ENCODE results near the gene NUP210. TPM values are rescaled to one million over a fixed set of nuclear protein-coding genes. Genes with fewer than 3 reads are reported as not detected.

NUP210 gene
- total RNA-seq, 1 donor from 2014 or later: 3.7 TPM

GRCh38 chr3:13323822-13324221 lies 96.3 kb downstream of the NUP210 start:
- H3K27me3 ChIP-seq (ENCODE audit: control insufficient read depth in 3 of 3, insufficient read depth in 3 of 3, low read length in 3 of 3): no peaks in the 10 kb centered on the region

GRCh38 chr3:13322324-13322723 lies 97.8 kb downstream of the NUP210 start:
- Histone ChIP-seq H3K27ac (ENCODE audit: low read depth, low read length) (no peak overlapping the region), H3K4me1 (ENCODE audit: control insufficient read depth in 3 of 3, insufficient read depth in 3 of 3, low read length in 3 of 3) (peaks cover 0 to 5% (median 0%) of the 10 kb centered on the region in 3 donors), H3K27me3 (ENCODE audit: control insufficient read depth in 3 of 3, insufficient read depth in 3 of 3, low read length in 3 of 3) (no peaks in the 10 kb centered on the region), H3K9ac (ENCODE audit: low read depth in 1 of 3, low read length in 3 of 3) (no peak overlapping the region), H3K36me3 (ENCODE audit: control insufficient read depth in 3 of 3, insufficient read depth in 3 of 3, low read length in 3 of 3) (peaks cover 13 to 41% (median 24%) of the 10 kb centered on the region in 3 donors), H3K9me3 (ENCODE audit: control insufficient read depth in 3 of 3, low read length in 3 of 3) (no peaks in the 10 kb centered on the region), H3K4me3 (ENCODE audit: low read length in 3 of 3) (no peak overlapping the region)

More at GRCh38 chr3:13323822-13324221, 96.3 kb downstream of the NUP210 start:
- Histone ChIP-seq H3K4me1 (ENCODE audit: control insufficient read depth in 3 of 3, insufficient read depth in 3 of 3, low read length in 3 of 3) (peaks cover 0 to 5% (median 0%) of the 10 kb centered on the region in 3 donors), H3K36me3 (ENCODE audit: control insufficient read depth in 3 of 3, insufficient read depth in 3 of 3, low read length in 3 of 3) (peaks cover 23 to 44% (median 33%) of the 10 kb centered on the region in 3 donors), H3K9ac (ENCODE audit: low read depth in 1 of 3, low read length in 3 of 3) (no peak overlapping the region), H3K27ac (ENCODE audit: low read depth, low read length) (no peak overlapping the region), H3K9me3 (ENCODE audit: control insufficient read depth in 3 of 3, low read length in 3 of 3) (no peaks in the 10 kb centered on the region), H3K4me3 (ENCODE audit: low read length in 3 of 3) (no peak overlapping the region)

GRCh38 chr3:13319564-13320220 lies 100.4 kb downstream of the NUP210 start:
- H3K27ac ChIP-seq (ENCODE audit: low read depth, low read length): no peak overlapping the region
- H3K4me1 ChIP-seq (ENCODE audit: control insufficient read depth in 3 of 3, insufficient read depth in 3 of 3, low read length in 3 of 3): peaks cover 0 to 5% (median 0%) of the 10 kb centered on the region in 3 donors
- H3K27me3 ChIP-seq (ENCODE audit: control insufficient read depth in 3 of 3, insufficient read depth in 3 of 3, low read length in 3 of 3): no peaks in the 10 kb centered on the region
- H3K9me3 ChIP-seq (ENCODE audit: control insufficient read depth in 3 of 3, low read length in 3 of 3): no peaks in the 10 kb centered on the region
- H3K9ac ChIP-seq (ENCODE audit: low read depth in 1 of 3, low read length in 3 of 3): no peak overlapping the region
- H3K36me3 ChIP-seq (ENCODE audit: control insufficient read depth in 3 of 3, insufficient read depth in 3 of 3, low read length in 3 of 3): peaks cover 15 to 39% (median 26%) of the 10 kb centered on the region in 3 donors
- H3K4me3 ChIP-seq (ENCODE audit: low read length in 3 of 3): no peak overlapping the region

- Histone ChIP-seq H3K4me3 (ENCODE audit: low read length in 3 of 3) (no peak overlapping the region), H3K9me3 (ENCODE audit: control insufficient read depth in 3 of 3, low read length in 3 of 3) (no peaks in the 10 kb centered on the region), H3K27me3 (ENCODE audit: control insufficient read depth in 3 of 3, insufficient read depth in 3 of 3, low read length in 3 of 3) (no peaks in the 10 kb centered on the region), H3K36me3 (ENCODE audit: control insufficient read depth in 3 of 3, insufficient read depth in 3 of 3, low read length in 3 of 3) (peaks cover 15 to 39% (median 26%) of the 10 kb centered on the region in 3 donors), H3K9ac (ENCODE audit: low read depth in 1 of 3, low read length in 3 of 3) (no peak overlapping the region), H3K4me1 (ENCODE audit: control insufficient read depth in 3 of 3, insufficient read depth in 3 of 3, low read length in 3 of 3) (peaks cover 0 to 5% (median 0%) of the 10 kb centered on the region in 3 donors), H3K27ac (ENCODE audit: low read depth, low read length) (no peak overlapping the region)
These were observed 101.3 kb downstream of the NUP210 start for GRCh38 chr3:13318626-13319470.

GRCh38 chr3:13317596-13318320 lies 102.4 kb downstream of the NUP210 start:
- no peak overlapping the region for H3K9ac ChIP-seq (ENCODE audit: low read depth in 1 of 3, low read length in 3 of 3)
- no peak overlapping the region for H3K4me3 ChIP-seq (ENCODE audit: low read length in 3 of 3)
- peaks cover 15 to 39% (median 26%) of the 10 kb centered on the region in 3 donors for H3K36me3 ChIP-seq (ENCODE audit: control insufficient read depth in 3 of 3, insufficient read depth in 3 of 3, low read length in 3 of 3)
- H3K4me1 ChIP-seq (ENCODE audit: control insufficient read depth in 3 of 3, insufficient read depth in 3 of 3, low read length in 3 of 3): peaks cover 0 to 5% (median 0%) of the 10 kb centered on the region in 3 donors
- H3K9me3 ChIP-seq (ENCODE audit: control insufficient read depth in 3 of 3, low read length in 3 of 3): no peaks in the 10 kb centered on the region
- no peak overlapping the region for H3K27ac ChIP-seq (ENCODE audit: low read depth, low read length)
- H3K27me3 ChIP-seq (ENCODE audit: control insufficient read depth in 3 of 3, insufficient read depth in 3 of 3, low read length in 3 of 3): no peaks in the 10 kb centered on the region

GRCh38 chr3:13316603-13317002 lies 103.5 kb downstream of the NUP210 start:
- H3K27me3 ChIP-seq (ENCODE audit: control insufficient read depth in 3 of 3, insufficient read depth in 3 of 3, low read length in 3 of 3): no peaks in the 10 kb centered on the region
- H3K9ac ChIP-seq (ENCODE audit: low read depth in 1 of 3, low read length in 3 of 3): no peak overlapping the region
- H3K9me3 ChIP-seq (ENCODE audit: control insufficient read depth in 3 of 3, low read length in 3 of 3): no peaks in the 10 kb centered on the region
- no peaks in the 10 kb centered on the region for H3K4me1 ChIP-seq (ENCODE audit: control insufficient read depth in 3 of 3, insufficient read depth in 3 of 3, low read length in 3 of 3)
- peaks cover 14 to 31% (median 17%) of the 10 kb centered on the region in 3 donors for H3K36me3 ChIP-seq (ENCODE audit: control insufficient read depth in 3 of 3, insufficient read depth in 3 of 3, low read length in 3 of 3)
- no peak overlapping the region for H3K4me3 ChIP-seq (ENCODE audit: low read length in 3 of 3)
- H3K27ac ChIP-seq (ENCODE audit: low read depth, low read length): no peak overlapping the region

GRCh38 chr3:13314877-13315276 lies 105.2 kb downstream of the NUP210 start:
- Histone ChIP-seq H3K27me3 (ENCODE audit: control insufficient read depth in 3 of 3, insufficient read depth in 3 of 3, low read length in 3 of 3) (no peaks in the 10 kb centered on the region), H3K9ac (ENCODE audit: low read depth in 1 of 3, low read length in 3 of 3) (no peak overlapping the region), H3K27ac (ENCODE audit: low read depth, low read length) (no peak overlapping the region), H3K4me1 (ENCODE audit: control insufficient read depth in 3 of 3, insufficient read depth in 3 of 3, low read length in 3 of 3) (no peaks in the 10 kb centered on the region), H3K36me3 (ENCODE audit: control insufficient read depth in 3 of 3, insufficient read depth in 3 of 3, low read length in 3 of 3) (peaks cover 11 to 28% (median 15%) of the 10 kb centered on the region in 3 donors), H3K4me3 (ENCODE audit: low read length in 3 of 3) (no peak overlapping the region), H3K9me3 (ENCODE audit: control insufficient read depth in 3 of 3, low read length in 3 of 3) (no peaks in the 10 kb centered on the region)

GRCh38 chr3:13313813-13314212 lies 106.3 kb downstream of the NUP210 start:
- H3K36me3 ChIP-seq (ENCODE audit: control insufficient read depth in 3 of 3, insufficient read depth in 3 of 3, low read length in 3 of 3): peaks cover 3 to 18% (median 15%) of the 10 kb centered on the region in 3 donors
- H3K27me3 ChIP-seq (ENCODE audit: control insufficient read depth in 3 of 3, insufficient read depth in 3 of 3, low read length in 3 of 3): no peaks in the 10 kb centered on the region
- H3K27ac ChIP-seq (ENCODE audit: low read depth, low read length): no peak overlapping the region
- H3K9ac ChIP-seq (ENCODE audit: low read depth in 1 of 3, low read length in 3 of 3): no peak overlapping the region
- no peaks in the 10 kb centered on the region for H3K4me1 ChIP-seq (ENCODE audit: control insufficient read depth in 3 of 3, insufficient read depth in 3 of 3, low read length in 3 of 3)
- no peak overlapping the region for H3K4me3 ChIP-seq (ENCODE audit: low read length in 3 of 3)
- no peaks in the 10 kb centered on the region for H3K9me3 ChIP-seq (ENCODE audit: control insufficient read depth in 3 of 3, low read length in 3 of 3)

- Histone ChIP-seq H3K27ac (ENCODE audit: low read depth, low read length) (no peak overlapping the region), H3K27me3 (ENCODE audit: control insufficient read depth in 3 of 3, insufficient read depth in 3 of 3, low read length in 3 of 3) (no peaks in the 10 kb centered on the region), H3K9ac (ENCODE audit: low read depth in 1 of 3, low read length in 3 of 3) (no peak overlapping the region), H3K36me3 (ENCODE audit: control insufficient read depth in 3 of 3, insufficient read depth in 3 of 3, low read length in 3 of 3) (no peaks in the 10 kb centered on the region), H3K4me3 (ENCODE audit: low read length in 3 of 3) (no peak overlapping the region), H3K9me3 (ENCODE audit: control insufficient read depth in 3 of 3, low read length in 3 of 3) (no peaks in the 10 kb centered on the region), H3K4me1 (ENCODE audit: control insufficient read depth in 3 of 3, insufficient read depth in 3 of 3, low read length in 3 of 3) (no peaks in the 10 kb centered on the region)
These were observed 111.1 kb downstream of the NUP210 start for GRCh38 chr3:13309004-13309403.

Measured in skeletal muscle tissue (tissue), 4 donors.